Ishikawa (cell line): ENCODE results near the gene PSME2.

Experiments used
- CEBPB ChIP-seq: IDR thresholded peaks from 2 replicates; pipeline ENCODE4 v1.6.1; 2012
- FOXM1 ChIP-seq: IDR thresholded peaks from 2 replicates; pipeline ENCODE4 v1.6.1; 2012; ENCODE audit warnings: low read depth, borderline replicate concordance
- RAD21 ChIP-seq: IDR thresholded peaks from 2 replicates; pipeline ENCODE4 v1.6.1; 2012; ENCODE audit warnings: low read depth
- REST ChIP-seq: IDR thresholded peaks from 2 replicates; pipeline ENCODE4 v1.6.1; 2012; ENCODE audit warnings: low read depth, mild to moderate bottlenecking
- TAF1 ChIP-seq: IDR thresholded peaks from 2 replicates; pipeline ENCODE4 v1.6.1; 2012; ENCODE audit warnings: low read depth, mild to moderate bottlenecking
- TEAD4 ChIP-seq: IDR thresholded peaks from 2 replicates; pipeline ENCODE4 v1.6.1; 2012
- YY1 ChIP-seq: IDR thresholded peaks from 2 replicates; pipeline ENCODE4 v1.6.1; 2012; ENCODE audit warnings: low read depth
- ZBTB7A ChIP-seq: IDR thresholded peaks from 2 replicates; pipeline ENCODE4 v1.6.1; 2012; ENCODE audit warnings: low read depth

GRCh38 chr14:24165785-24166184 is 19.4 kb upstream of the PSME2 start:
- TF ChIP-seq FOXM1 (no peak), REST (no peak), YY1 (no peak), RAD21 (no peak), TEAD4 (no peak), CEBPB (no peak), TAF1 (no peak), ZBTB7A (no peak)
